Hepatocyte (in vitro differentiated cells): ENCODE measurements around the gene FANCM. TPM values are rescaled to one million over a fixed set of nuclear protein-coding genes. Genes with fewer than 3 reads are reported as not detected.

Experiments used
- DNase-seq: peaks from one replicate; pipeline ENCODE4 v3.0.0-alpha.2; 2016; ENCODE audit warnings: low spot score
- H2AFZ ChIP-seq: fragments of 200-600 bp; sonication (generic); 2 replicates; pipeline ENCODE4 v1.6.0; 2016; ENCODE audit warnings: antibody characterized with exemption, mild to moderate bottlenecking
- H3K27ac ChIP-seq: fragments of 200-600 bp; sonication (generic); 2 replicates; pipeline ENCODE4 v1.5.1; 2016; ENCODE audit warnings: mild to moderate bottlenecking
- H3K27me3 ChIP-seq: fragments of 200-600 bp; sonication (generic); 2 replicates; pipeline ENCODE4 v1.6.1; 2016
- H3K36me3 ChIP-seq: fragments of 200-600 bp; sonication (generic); replicated peaks from 2 replicates; pipeline ENCODE4 v1.5.1; 2016; ENCODE audit warnings: low read depth; ENCODE audit not compliant: insufficient read depth
- H3K4me1 ChIP-seq: fragments of 200-600 bp; sonication (generic); 2 replicates; pipeline ENCODE4 v1.5.1; 2016; ENCODE audit warnings: mild to moderate bottlenecking, moderate library complexity; ENCODE audit not compliant: insufficient read depth
- H3K4me2 ChIP-seq: fragments of 200-600 bp; sonication (generic); 2 replicates; pipeline ENCODE4 v1.6.0; 2016
- H3K4me3 ChIP-seq: fragments of 200-600 bp; sonication (generic); 2 replicates; pipeline ENCODE4 v1.5.1; 2016; ENCODE audit warnings: mild to moderate bottlenecking
- H3K79me2 ChIP-seq: fragments of 200-600 bp; sonication (generic); 2 replicates; pipeline ENCODE4 v1.6.0; 2017; ENCODE audit warnings: mild to moderate bottlenecking
- H3K9me2 ChIP-seq: fragments of 200-600 bp; sonication (generic); replicated peaks from 2 replicates; pipeline ENCODE4 v1.6.0; 2017; ENCODE audit warnings: mild to moderate bottlenecking; ENCODE audit not compliant: insufficient read depth
- H3K9me3 ChIP-seq: fragments of 200-600 bp; sonication (generic); 2 replicates; pipeline ENCODE4 v1.5.1; 2016; ENCODE audit warnings: low read depth, mild to moderate bottlenecking
- H4K20me1 ChIP-seq: fragments of 200-600 bp; sonication (generic); 2 replicates; pipeline ENCODE4 v1.6.0; 2016; ENCODE audit warnings: mild to moderate bottlenecking; ENCODE audit not compliant: insufficient read depth, poor library complexity, severe bottlenecking
- EZH2 ChIP-seq: fragments of 200-600 bp; sonication (generic); IDR thresholded peaks from 2 replicates; pipeline ENCODE4 v1.6.1; 2016; ENCODE audit warnings: antibody characterized with exemption, mild to moderate bottlenecking, borderline replicate concordance
- EZH2phosphoT487 ChIP-seq: fragments of 200-600 bp; sonication (generic); IDR thresholded peaks from one replicate; pipeline ENCODE4 v1.6.1; 2018; ENCODE audit warnings: antibody characterized with exemption, mild to moderate bottlenecking, low read depth, moderate library complexity; ENCODE audit not compliant: unreplicated experiment, severe bottlenecking
- WGBS: methylation state at CpG from one replicate; pipeline ENCODE4 v1.1.6; 2016; ENCODE audit warnings: low lambda C conversion rate; ENCODE audit errors: missing lambda C conversion rate; 5-methylcytosine and 5-hydroxymethylcytosine counted together
- polyA plus RNA-seq: library from polyadenylated mRNA; unstranded; fragments of >200 nt; fragmentation: Nextera tagmentation; extraction: Ambion mirVana; gene quantifications from 2 replicates; pipeline ENCODE4 v1.2.1, GENCODE V29; 2016
- total RNA-seq: library from RNA; depleted of rRNA; stranded (reverse); fragments of >200 nt; gene quantifications from 2 replicates; pipeline ENCODE4 v1.2.3, GENCODE V29; 2014
- TF ChIP-seq, protein P1 (sequence below): fragments of 200-600 bp; sonication (generic); IDR thresholded peaks from 2 replicates; pipeline ENCODE4 v1.5.1; 2016; ENCODE audit warnings: antibody characterized with exemption, mild to moderate bottlenecking; ENCODE audit not compliant: poor library complexity

FANCM gene
- total and polyA plus RNA-seq, 2 experiments from 2014 or later = 3.2 to 4.8 TPM

DNA sequence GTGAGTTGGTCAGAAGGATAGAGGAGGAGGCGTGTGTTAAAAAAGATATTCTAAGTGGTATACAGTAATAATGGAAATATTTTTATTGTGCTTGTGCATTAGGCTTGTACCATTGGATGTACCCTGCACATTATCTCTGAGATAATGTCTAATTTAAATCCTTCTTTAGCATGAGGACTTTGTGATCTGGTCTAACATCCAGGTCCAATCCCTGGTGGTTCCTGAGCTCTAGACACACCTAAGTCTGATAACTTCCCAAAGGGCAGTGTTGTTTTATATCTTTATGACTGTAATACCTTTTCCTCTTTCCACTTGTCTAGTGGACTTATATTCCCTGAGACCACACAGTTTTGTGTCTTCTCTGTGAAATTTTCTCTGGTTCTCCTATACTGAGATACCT is 31.2 kb upstream of the FANCM start:
- Histone ChIP-seq H3K79me2 (peaks cover 30% of the 10 kb centered on the region), H3K27me3 (no peaks in the 10 kb centered on the region), H3K9me2 (no peaks in the 10 kb centered on the region), H2AFZ (no peak overlapping the region), H3K4me1 (no peaks in the 10 kb centered on the region), H3K27ac (peak overlapping the region; percentile 39), H3K36me3 (peaks cover 7% of the 10 kb centered on the region), H4K20me1 (peaks cover 3% of the 10 kb centered on the region), H3K4me3 (no peak overlapping the region), H3K4me2 (no peak overlapping the region), H3K9me3 (no peaks in the 10 kb centered on the region)
- 94% methylated on average over 1 of the region's 1 CpG for WGBS
- DNase-seq = peak; percentile 13
- TF ChIP-seq, protein P1, sequence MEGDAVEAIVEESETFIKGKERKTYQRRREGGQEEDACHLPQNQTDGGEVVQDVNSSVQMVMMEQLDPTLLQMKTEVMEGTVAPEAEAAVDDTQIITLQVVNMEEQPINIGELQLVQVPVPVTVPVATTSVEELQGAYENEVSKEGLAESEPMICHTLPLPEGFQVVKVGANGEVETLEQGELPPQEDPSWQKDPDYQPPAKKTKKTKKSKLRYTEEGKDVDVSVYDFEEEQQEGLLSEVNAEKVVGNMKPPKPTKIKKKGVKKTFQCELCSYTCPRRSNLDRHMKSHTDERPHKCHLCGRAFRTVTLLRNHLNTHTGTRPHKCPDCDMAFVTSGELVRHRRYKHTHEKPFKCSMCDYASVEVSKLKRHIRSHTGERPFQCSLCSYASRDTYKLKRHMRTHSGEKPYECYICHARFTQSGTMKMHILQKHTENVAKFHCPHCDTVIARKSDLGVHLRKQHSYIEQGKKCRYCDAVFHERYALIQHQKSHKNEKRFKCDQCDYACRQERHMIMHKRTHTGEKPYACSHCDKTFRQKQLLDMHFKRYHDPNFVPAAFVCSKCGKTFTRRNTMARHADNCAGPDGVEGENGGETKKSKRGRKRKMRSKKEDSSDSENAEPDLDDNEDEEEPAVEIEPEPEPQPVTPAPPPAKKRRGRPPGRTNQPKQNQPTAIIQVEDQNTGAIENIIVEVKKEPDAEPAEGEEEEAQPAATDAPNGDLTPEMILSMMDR = no peak
- TF ChIP-seq EZH2 (no peak), EZH2phosphoT487 (no peak)

DNA sequence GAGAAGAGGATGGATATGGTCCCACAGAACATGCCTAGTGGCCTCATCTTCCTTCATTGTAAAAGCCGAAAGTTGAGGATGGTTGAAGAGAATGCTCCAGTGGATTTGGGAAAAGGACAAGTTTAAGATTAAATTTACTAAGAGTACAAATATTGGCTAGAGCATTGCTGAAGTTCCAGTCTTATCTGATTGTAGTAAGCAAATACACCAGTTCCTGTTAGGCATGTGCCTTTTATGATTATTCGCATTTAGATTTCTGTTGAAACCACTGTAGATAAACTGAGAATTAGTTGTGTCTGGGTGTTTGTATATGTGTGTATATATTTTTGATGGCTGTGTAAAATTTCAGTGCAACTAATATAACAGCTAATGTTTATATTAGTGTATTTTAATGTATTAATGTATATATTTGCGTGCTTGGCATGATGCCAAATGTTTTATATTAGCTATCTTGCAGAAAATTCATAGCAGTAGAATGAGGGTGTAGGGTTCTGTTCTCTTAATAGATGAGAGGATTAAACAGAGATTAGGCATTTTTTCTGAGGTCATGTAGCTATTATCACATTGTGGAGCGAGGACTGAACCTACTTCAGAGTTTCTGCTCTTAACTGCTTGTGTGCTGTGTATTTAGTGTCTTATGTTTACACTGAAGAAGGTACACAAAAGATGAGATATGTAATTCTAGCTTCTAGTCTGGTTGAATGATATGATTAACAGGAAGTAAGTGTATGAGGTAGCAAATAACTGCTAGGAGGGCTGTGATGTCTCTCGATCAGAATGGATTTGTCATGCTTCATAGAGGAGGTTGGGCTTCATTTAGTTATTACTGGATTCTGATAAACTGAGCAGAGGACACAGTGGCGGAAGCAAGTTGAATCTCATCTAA is 22.6 kb upstream of the FANCM start:
- no peak for DNase-seq
- Histone ChIP-seq H3K79me2 (no peaks in the 10 kb centered on the region), H3K9me3 (no peaks in the 10 kb centered on the region), H3K27me3 (no peaks in the 10 kb centered on the region), H3K4me1 (peaks cover 12% of the 10 kb centered on the region), H2AFZ (no peak overlapping the region), H3K36me3 (peaks cover 1% of the 10 kb centered on the region), H3K27ac (peak overlapping the region; percentile 50), H3K4me2 (peak overlapping the region; percentile 32), H4K20me1 (no peaks in the 10 kb centered on the region), H3K4me3 (no peak overlapping the region), H3K9me2 (no peaks in the 10 kb centered on the region)
- 60% methylated on average over 6 of the region's 6 CpGs for WGBS
- TF ChIP-seq EZH2 (no peak), EZH2phosphoT487 (no peak)
- TF ChIP-seq, protein P1 = no peak

DNA sequence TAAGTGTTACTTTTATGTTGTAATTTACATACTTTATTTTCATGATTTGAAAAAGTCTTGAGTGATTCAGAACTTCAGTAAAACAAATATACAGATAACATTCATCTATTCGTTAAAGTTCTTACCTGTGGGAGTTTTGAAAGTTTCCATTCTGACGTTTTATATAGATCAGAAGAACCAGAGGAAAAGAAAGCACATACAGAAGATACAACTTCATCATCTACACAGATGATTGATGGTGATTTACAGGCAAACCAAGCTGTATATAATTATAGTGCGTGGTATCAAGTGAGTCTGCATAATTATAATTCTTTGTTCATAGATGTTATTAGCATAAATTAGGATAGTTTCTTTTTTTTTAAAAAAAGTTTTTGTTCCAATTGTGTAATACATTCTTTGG is 21.4 kb upstream of the FANCM start:
- DNase-seq = no peak
- H3K9me2 ChIP-seq = no peaks in the 10 kb centered on the region
- H3K79me2 ChIP-seq = no peaks in the 10 kb centered on the region
- no peaks in the 10 kb centered on the region for H3K9me3 ChIP-seq
- H3K4me2 ChIP-seq = peak overlapping the region; percentile 32
- WGBS = 86% methylated on average over 3 of the region's 3 CpGs
- no peak overlapping the region for H2AFZ ChIP-seq
- TF ChIP-seq EZH2 = no peak
- TF ChIP-seq, protein P1 = no peak
- TF ChIP-seq EZH2phosphoT487 = no peak
- no peaks in the 10 kb centered on the region for H3K27me3 ChIP-seq
- peaks cover 12% of the 10 kb centered on the region for H3K4me1 ChIP-seq
- no peak overlapping the region for H3K4me3 ChIP-seq
- no peaks in the 10 kb centered on the region for H4K20me1 ChIP-seq
- no peaks in the 10 kb centered on the region for H3K36me3 ChIP-seq
- no peak overlapping the region for H3K27ac ChIP-seq
